ENCODE measurements around the gene KDM8.
A peak's percentile ranks its signal among the peaks of the same experiment; 100 is the strongest.

KDM8 gene

DNA sequence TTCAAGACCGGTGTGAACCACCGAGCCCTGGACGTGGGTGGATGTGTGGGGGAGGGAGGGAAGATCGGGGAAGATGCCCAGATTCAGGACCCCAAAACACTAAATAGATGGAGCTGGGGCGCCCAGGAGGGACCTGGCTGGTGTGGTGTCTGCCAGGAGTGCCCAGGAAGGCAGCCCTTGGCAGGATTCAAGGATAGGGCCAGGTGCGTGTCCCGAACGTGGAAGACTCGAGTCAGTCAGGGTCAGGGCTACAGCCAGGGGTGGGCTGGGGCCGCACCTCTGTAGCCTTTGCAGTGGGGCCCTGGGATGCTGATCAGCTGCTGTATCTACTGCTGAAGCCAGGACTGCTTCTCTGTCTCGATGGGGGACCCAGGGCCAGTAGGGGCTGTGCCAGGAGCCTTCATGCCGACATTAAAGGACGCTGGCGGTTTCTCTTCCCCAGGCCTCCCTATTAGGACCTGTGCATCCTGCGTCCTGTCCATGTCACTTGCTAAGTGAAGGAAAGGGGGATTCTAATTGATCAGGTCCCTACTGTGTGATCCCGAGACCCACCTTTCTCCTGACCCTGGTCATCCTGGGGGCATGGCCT is 13.1 kb downstream of the KDM8 start:
- DNase-seq (ENCODE audit: low spot score) = no peak

GRCh38 chr16:27217256-27217655 is 13.9 kb downstream of the KDM8 start:
- DNase-seq (ENCODE audit: low spot score) = peak; percentile 24

DNA sequence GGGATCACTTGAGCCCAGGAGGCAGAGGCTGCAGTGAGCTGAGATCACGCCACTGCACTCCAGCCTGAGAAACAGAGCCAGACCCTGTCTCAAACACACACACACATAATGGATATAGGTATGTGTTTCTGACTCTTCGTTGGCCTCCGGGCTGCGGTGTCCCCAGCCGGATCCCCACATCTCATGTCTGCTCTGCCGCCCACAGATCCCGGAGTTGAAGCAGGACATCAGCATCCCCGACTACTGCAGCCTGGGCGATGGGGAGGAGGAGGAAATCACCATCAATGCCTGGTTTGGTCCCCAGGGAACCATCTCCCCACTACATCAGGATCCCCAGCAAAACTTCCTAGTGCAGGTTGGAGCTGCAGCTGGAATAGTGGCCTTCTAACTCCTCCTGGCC is 15.4 kb downstream of the KDM8 start:
- DNase-seq (ENCODE audit: low spot score) = no peak

GRCh38 chr16:27219161-27219560 is 15.8 kb downstream of the KDM8 start:
- no peak for DNase-seq (ENCODE audit: low spot score)

GRCh38 chr16:27220120-27220519 is 16.8 kb downstream of the KDM8 start:
- no peak for DNase-seq (ENCODE audit: low spot score)

DNA sequence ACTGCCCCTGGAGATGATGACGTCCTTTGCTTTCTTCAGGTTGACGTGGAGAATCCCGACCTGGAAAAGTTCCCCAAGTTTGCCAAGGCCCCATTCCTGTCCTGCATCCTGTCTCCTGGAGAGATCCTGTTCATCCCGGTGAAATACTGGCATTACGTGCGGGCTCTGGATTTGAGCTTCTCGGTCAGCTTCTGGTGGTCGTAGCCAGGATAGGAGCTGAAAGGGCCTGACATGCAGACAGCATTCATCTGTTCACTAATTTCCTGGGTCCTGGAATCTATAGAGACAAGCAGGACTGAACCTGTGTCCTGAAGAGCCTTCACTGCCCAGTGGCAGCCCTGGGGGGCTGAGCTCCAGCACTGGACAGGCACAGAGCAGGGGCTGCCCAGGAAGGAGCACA is 17.2 kb downstream of the KDM8 start:
- DNase-seq (ENCODE audit: low spot score) = no peak

DNA sequence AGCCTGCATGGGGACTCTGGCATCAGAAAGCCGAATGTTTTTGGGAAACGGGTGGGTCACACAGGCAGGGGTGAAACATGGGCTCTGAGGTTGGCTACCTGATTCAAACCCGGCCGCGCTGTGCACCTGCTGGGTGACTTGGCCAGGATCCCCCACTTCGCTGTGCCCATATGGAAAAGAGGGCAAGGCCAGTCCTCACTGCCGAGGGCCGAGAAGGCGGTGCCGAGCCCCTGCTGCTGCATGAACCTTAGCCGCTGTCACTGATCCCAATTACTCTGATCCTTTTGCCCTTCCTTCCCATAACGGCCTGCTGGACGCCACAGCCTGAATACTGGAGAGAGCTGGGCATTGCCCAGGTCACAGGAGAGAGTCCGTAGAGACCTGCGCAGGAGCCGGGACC is 17.7 kb downstream of the KDM8 start:
- no peak for DNase-seq (ENCODE audit: low spot score)

GRCh38 chr16:27221576-27222248 is 18.4 kb downstream of the KDM8 start:
- no peak for DNase-seq (ENCODE audit: low spot score)

GRCh38 chr16:27222249-27223225 is 19.2 kb downstream of the KDM8 start:
- DNase-seq (ENCODE audit: low spot score) = no peak

- DNase-seq (ENCODE audit: low spot score) = no peak
Observed at GRCh38 chr16:27223226-27223610, 19.9 kb downstream of the KDM8 start.

DNA sequence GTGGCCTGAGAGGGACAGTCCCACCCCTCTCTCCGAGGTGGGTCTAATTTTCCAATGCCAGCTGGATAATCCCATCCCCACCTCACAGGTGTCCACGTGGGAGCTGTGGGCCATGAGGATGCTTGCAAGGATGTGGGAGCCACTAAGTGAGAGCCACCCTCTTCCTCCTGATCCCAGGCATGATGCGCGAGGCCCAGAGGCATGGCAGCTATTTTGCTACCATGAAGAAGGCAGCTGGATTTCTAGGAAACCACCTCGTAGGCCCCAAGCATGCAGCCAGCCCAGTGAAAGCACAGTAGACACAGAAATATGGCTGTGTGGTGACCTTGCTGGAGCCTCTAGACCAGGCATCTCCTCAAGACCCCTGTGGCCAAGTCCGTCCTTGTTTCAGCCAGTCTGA is 20.4 kb downstream of the KDM8 start:
- no peak for DNase-seq (ENCODE audit: low spot score)

DNA sequence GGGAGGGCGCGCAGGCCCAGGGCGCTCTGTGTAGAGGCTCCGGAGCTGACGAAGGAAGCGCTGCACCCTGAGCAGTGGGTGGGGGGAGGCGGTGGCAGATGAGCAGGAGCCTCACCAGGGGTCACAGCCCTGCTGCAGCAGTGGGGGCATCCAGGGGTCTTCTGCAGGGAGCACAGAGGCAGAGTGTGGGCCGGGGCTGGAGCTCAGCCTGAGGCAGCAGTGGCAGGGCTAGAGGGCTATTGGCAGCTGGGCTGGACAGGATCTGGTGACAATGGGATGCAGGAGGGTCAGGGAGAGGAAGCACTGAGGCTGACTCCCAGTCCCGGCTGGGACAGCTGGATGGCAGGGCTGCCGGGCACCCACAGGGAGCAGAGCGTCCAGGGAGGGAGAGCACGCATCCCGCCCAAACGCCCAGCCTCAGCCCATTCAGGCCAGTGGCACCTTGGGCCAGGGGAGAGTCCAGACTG is 21.0 kb downstream of the KDM8 start:
- no peak for DNase-seq (ENCODE audit: low spot score)

- DNase-seq (ENCODE audit: low spot score) = no peak
Observed at GRCh38 chr16:27224741-27225300, 21.5 kb downstream of the KDM8 start.

GRCh38 chr16:27225536-27226360 is 22.4 kb downstream of the KDM8 start:
- no peak for DNase-seq (ENCODE audit: low spot score)

GRCh38 chr16:27226476-27226875 is 23.1 kb downstream of the KDM8 start:
- no peak for DNase-seq (ENCODE audit: low spot score)

DNA sequence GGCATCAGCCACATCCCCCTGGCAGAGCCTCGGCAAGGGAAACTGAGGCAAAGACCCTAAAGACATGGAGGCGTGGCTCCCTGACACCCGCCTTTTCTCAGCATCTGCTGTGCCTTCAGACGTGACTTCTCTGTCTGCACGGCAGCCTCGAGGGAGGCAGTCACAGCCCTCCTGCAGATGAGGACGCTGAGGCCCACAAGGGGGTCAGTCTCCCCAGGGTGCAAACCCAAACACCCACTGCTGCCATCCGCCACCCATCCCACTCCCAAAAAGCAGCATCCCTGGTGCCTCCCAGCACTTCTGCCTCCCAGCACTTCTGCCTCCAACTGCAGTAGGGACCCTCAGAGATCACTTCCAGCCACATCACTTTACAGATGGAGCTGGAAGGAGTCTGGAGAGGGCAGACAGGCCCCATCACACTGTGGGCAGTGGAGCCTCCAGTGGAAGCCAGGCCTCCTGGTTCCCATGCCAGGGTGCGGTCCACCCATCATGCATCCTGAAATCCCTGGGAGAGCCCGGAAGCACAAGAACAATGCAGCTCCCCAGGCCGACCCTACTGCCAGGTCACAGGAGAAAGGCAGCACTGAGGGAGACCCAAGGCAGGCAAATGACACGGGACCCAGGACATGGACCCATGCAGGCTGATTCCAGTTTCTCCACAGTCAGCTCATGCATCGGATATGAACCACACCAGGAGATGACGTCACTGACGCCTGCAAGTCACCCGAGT is 23.8 kb downstream of the KDM8 start:
- no peak for DNase-seq (ENCODE audit: low spot score)

GRCh38 chr16:27228045-27228444 is 24.7 kb downstream of the KDM8 start:
- DNase-seq (ENCODE audit: low spot score) = no peak

GRCh38 chr16:27228621-27229501 is 25.5 kb downstream of the KDM8 start:
- no peak for DNase-seq (ENCODE audit: low spot score)

- DNase-seq (ENCODE audit: low spot score) = no peak
Observed at GRCh38 chr16:27229891-27230470, 26.7 kb downstream of the KDM8 start.

Data from RKO (cell line).